Mesothelial cell of epicardium (in vitro differentiated cells): Measurements from ENCODE around the gene TOR1AIP2. TPM values are rescaled to one million over a fixed set of nuclear protein-coding genes. Genes with fewer than 3 reads are reported as not detected.
A peak's percentile ranks its signal among the peaks of the same experiment; 100 is the strongest.
"Not testable (repeated sequence)": the region's sequence is repeated elsewhere in the genome, so short reads cannot be mapped to it uniquely, and the experiment has no call there.

Source experiments
- DNase-seq, 2 experiments: peaks; one replicate each; pipeline ENCODE4 v3.0.0; 2021; ENCODE audit warnings: low spot score in 2 of 2; ENCODE audit not compliant: unreplicated experiment in 2 of 2
- H3K27ac Mint-ChIP-seq: 2 replicates; pipeline ENCODE4 v1.8.0; 2021; ENCODE audit warnings: mixed read lengths
- H3K27me3 Mint-ChIP-seq: 2 replicates; pipeline ENCODE4 v1.8.0; 2021; ENCODE audit warnings: low read depth, mixed read lengths
- H3K36me3 Mint-ChIP-seq: 2 replicates; pipeline ENCODE4 v1.8.0; 2021; ENCODE audit warnings: mixed read lengths
- H3K4me1 Mint-ChIP-seq: 2 replicates; pipeline ENCODE4 v1.8.0; 2021; ENCODE audit warnings: mixed read lengths
- H3K4me3 Mint-ChIP-seq: 2 replicates; pipeline ENCODE4 v1.8.0; 2021; ENCODE audit warnings: mild to moderate bottlenecking, moderate library complexity, mixed read lengths
- H3K9me3 Mint-ChIP-seq: 2 replicates; pipeline ENCODE4 v1.8.0; 2021; ENCODE audit warnings: mixed read lengths
- total RNA-seq: library from RNA; stranded (reverse); gene quantifications from 3 replicates; pipeline ENCODE4 v1.2.1, GENCODE V29; 2021
- TF ChIP-seq, protein P1 (sequence below): fragments of 200-600 bp; sonication (generic); IDR thresholded peaks from one replicate; pipeline ENCODE4 v1.5.0; 2021; ENCODE audit warnings: antibody characterized with exemption; ENCODE audit not compliant: unreplicated experiment

TOR1AIP2 gene
- total RNA-seq, 1 donor from 2014 or later = 85.5 TPM

DNA sequence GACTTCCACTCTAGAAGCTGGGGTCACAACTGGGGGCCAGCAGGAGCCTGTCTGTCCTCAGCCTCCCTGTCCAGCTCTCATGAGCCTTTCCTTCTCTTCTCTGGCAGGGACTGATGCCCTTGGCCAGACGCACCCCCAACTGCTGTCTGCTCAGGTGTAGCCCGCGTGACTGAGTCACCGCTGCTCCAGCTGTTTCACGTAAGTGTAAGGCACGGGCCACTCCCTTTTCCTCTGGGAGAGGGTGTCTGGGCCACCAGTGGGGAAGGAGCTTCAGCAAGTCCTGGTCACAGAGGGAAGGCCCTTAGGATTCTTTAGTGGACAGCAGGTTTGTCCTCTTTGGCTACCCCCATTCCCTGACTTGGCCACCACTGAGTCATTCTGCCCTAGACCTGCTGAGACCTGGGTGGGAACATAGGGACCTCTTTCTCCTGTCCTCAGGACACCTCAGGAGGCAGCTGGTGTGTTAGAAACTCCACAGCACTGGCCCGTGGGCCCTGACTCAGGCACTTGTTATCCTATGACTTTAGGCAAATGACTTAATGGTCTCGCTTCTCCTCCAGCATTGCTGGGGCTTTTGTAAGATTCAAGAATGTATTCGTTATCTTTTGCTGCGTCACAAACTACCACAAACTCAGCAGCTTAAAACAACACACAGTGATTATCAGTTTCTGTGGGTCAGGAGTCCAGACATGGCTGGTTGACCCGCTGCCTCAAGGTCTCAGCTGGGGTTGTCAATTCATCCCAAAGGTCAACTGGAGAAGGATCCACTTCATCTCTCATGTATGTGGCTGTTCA lies 69.7 kb downstream of the TOR1AIP2 start:
- DNase-seq = no peak
- TF ChIP-seq, protein P1, sequence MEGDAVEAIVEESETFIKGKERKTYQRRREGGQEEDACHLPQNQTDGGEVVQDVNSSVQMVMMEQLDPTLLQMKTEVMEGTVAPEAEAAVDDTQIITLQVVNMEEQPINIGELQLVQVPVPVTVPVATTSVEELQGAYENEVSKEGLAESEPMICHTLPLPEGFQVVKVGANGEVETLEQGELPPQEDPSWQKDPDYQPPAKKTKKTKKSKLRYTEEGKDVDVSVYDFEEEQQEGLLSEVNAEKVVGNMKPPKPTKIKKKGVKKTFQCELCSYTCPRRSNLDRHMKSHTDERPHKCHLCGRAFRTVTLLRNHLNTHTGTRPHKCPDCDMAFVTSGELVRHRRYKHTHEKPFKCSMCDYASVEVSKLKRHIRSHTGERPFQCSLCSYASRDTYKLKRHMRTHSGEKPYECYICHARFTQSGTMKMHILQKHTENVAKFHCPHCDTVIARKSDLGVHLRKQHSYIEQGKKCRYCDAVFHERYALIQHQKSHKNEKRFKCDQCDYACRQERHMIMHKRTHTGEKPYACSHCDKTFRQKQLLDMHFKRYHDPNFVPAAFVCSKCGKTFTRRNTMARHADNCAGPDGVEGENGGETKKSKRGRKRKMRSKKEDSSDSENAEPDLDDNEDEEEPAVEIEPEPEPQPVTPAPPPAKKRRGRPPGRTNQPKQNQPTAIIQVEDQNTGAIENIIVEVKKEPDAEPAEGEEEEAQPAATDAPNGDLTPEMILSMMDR = no peak
- Mint-ChIP-seq H3K9me3 (no peaks in the 10 kb centered on the region), H3K27me3 (peaks cover 24% of the 10 kb centered on the region), H3K27ac (peak overlapping the region; percentile 16), H3K4me1 (peaks cover 9% of the 10 kb centered on the region), H3K36me3 (no peaks in the 10 kb centered on the region), H3K4me3 (no peak overlapping the region)

DNA sequence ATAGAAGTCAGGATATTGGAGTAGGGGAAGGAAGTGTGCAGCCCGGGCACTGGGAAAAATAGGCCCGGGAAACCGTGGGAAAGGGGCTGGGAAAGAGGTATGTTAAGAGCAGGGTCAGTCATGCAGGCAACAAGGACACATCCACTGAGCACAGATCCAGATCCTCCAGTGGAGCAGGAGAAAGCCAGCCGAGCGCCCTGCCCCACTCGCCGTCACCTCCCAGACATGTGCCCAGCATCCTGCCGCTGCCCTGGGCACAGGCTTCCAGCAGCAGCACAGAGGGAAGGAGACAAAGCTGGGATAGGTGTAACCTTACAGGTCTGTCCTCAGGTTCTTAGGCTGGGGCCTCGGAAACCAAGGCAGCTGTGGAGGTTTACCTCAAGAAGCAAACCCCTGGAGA lies 70.3 kb downstream of the TOR1AIP2 start:
- peaks cover 9% of the 10 kb centered on the region for H3K4me1 Mint-ChIP-seq
- TF ChIP-seq, protein P1 = no peak
- peaks cover 23% of the 10 kb centered on the region for H3K27me3 Mint-ChIP-seq
- H3K4me3 Mint-ChIP-seq = no peak overlapping the region
- H3K36me3 Mint-ChIP-seq = no peaks in the 10 kb centered on the region
- no peak overlapping the region for H3K27ac Mint-ChIP-seq
- no peaks in the 10 kb centered on the region for H3K9me3 Mint-ChIP-seq
- no peak for DNase-seq

DNA sequence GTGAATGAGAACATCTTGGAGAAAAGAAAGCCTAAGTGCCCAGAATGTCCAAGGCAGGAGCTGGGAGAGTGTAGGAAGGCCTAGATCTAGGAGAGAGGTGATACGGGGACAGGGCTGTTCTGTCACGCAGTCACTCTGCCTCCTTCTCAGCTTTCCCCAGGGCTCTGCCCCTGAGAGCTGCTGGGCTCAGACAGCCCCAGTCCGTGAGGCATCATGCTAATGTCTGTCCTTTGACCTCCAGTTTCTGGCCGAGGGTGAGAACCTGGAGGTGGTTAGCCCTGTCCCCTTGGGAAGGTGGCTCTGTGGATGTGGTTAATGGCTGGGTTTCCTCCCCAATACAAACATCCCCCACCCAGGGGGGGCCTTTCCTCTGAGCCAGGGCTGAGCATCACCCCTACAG lies 71.3 kb downstream of the TOR1AIP2 start:
- Mint-ChIP-seq H3K4me1 (peaks cover 9% of the 10 kb centered on the region), H3K4me3 (no peak overlapping the region), H3K27ac (no peak overlapping the region), H3K9me3 (no peaks in the 10 kb centered on the region), H3K36me3 (no peaks in the 10 kb centered on the region), H3K27me3 (peaks cover 14% of the 10 kb centered on the region)
- DNase-seq = no peak
- TF ChIP-seq, protein P1 = no peak

DNA sequence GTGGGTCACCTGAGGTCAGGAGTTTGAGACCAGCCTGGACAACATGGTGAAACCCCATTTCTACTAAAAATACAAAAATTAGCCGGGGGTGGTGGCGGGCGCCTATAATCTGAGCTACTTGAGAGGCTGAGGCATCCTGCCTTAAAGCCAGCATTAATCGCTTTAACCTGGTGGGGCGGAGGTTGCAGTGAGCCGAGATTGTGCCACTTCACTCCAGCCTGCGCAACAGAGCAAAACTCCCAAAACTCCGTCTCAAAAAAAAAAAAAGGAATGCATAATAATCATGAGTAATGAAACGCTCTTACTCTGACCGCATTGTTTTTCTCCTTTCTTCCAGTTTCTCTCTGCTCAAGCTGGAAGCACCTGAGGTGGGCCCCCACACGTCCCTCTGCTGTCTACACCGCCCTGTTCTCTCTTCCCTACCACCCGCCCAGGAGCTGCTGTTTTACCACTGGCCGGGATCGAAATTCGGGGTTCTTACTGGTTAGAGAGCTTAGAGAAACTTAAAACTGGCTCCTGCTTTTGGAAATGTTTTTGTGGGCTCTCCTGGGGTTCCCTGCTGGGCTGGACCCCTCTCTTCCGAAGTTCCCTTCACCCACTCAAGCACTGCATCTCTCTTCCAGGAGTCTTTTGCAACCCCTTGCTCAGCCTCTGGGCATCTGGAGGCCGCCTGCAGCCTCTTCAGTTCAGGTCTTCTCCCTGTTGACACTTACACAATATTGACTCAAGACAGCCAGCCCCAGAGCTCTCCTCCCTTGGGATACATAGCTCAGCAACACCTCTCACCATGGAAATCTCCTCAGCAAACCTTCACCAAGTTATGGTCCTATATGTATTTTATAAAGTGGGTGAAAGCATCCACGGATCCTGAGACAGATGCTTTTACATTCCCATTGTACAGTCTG lies 72.1 kb downstream of the TOR1AIP2 start:
- no peaks in the 10 kb centered on the region for H3K36me3 Mint-ChIP-seq
- H3K4me3 Mint-ChIP-seq = no peak overlapping the region
- TF ChIP-seq, protein P1 = no peak
- no peaks in the 10 kb centered on the region for H3K9me3 Mint-ChIP-seq
- no peak overlapping the region for H3K27ac Mint-ChIP-seq
- peaks cover 11% of the 10 kb centered on the region for H3K27me3 Mint-ChIP-seq
- peaks cover 10% of the 10 kb centered on the region for H3K4me1 Mint-ChIP-seq
- DNase-seq = no peak

DNA sequence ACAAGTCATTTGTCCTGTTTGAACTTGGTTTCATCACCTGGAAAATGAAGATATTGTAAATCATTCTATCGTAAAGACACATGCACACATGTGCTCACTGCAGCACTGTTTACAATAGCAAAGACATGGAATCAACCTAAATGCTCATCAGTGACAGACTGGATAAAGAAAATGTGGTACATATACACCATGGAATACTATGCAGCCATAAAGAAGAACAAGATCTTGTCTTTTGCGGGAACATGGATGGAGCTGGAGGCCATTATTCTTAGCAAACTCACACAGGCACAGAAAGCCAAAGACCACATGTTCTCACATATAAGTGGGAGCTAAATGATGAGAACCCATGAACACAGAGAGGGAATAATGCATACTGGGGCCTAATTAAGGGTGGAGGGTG lies 73.2 kb downstream of the TOR1AIP2 start:
- H3K36me3 Mint-ChIP-seq, H3K27ac Mint-ChIP-seq, H3K9me3 Mint-ChIP-seq, DNase-seq, H3K27me3 Mint-ChIP-seq, H3K4me3 Mint-ChIP-seq: not testable (repeated sequence)
- peaks cover 11% of the 10 kb centered on the region for H3K4me1 Mint-ChIP-seq

DNA sequence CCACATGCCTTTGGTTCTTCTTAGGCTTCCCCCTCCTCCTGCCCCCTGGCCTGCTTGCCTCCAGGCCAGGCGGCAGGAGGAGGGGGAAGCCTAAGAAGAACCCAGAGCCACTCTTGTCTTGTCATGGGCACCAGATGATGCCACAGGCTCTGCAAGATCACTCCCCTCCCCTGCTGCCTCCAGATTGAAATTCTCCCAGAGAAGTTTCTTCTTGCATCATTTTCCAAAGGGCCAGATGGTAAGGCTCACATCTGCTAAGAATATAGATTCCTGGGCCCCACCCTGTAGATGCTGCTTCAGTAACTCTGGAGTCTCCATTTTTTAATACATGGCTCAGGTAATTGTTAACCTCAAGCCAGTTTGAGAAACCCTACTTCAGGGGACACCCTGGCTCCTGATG lies 73.7 kb downstream of the TOR1AIP2 start:
- Mint-ChIP-seq H3K9me3 (no peaks in the 10 kb centered on the region), H3K27me3 (peaks cover 8% of the 10 kb centered on the region), H3K27ac (no peak overlapping the region), H3K4me1 (peaks cover 16% of the 10 kb centered on the region), H3K36me3 (no peaks in the 10 kb centered on the region), H3K4me3 (no peak overlapping the region)
- TF ChIP-seq, protein P1 = no peak
- DNase-seq = no peak
